HG03439 (cell line): Measurements from ENCODE around the gene CHAC2.
"Not testable (repeated sequence)": the region's sequence is repeated elsewhere in the genome, so short reads cannot be mapped to it uniquely, and the experiment has no call there.

Source experiments
- ATAC-seq: cut with Tn5 transposase; IDR thresholded peaks from one replicate; pipeline ENCODE4 v1.9.1; 2021; ENCODE audit warnings: mild to moderate bottlenecking, moderate library complexity; ENCODE audit not compliant: unreplicated experiment

The CHAC2 gene

GRCh38 chr2:53777134-53777533, 9.5 kb downstream of the CHAC2 start:
- ATAC-seq = no peak

GRCh38 chr2:53778536-53779162, 11.0 kb downstream of the CHAC2 start:
- ATAC-seq = no peak

GRCh38 chr2:53780056-53780455, 12.5 kb downstream of the CHAC2 start:
- no peak for ATAC-seq

GRCh38 chr2:53782676-53783075, 15.1 kb downstream of the CHAC2 start:
- no peak for ATAC-seq

- no peak for ATAC-seq
Observed at GRCh38 chr2:53784436-53784835, 16.8 kb downstream of the CHAC2 start.

GRCh38 chr2:53785366-53785765, 17.8 kb downstream of the CHAC2 start:
- ATAC-seq = no peak

- ATAC-seq = peak; percentile 2
Observed at GRCh38 chr2:53786352-53786704, 18.7 kb downstream of the CHAC2 start.

GRCh38 chr2:53786705-53787613, 19.4 kb downstream of the CHAC2 start, which contains the start of the genes ASB3 and ERLEC1:
ASB3 (minus strand) TSS chr2:53786953; CDS start chr2:53765572, 21,381 bp downstream.
ERLEC1 (plus strand) TSS chr2:53787044; CDS start chr2:53787211, 167 bp downstream.
- peak; percentile 94 for ATAC-seq

GRCh38 chr2:53787614-53788289, 20.1 kb downstream of the CHAC2 start:
- peak; percentile 7 for ATAC-seq

GRCh38 chr2:53793261-53793660, 25.7 kb downstream of the CHAC2 start:
- no peak for ATAC-seq

GRCh38 chr2:53793821-53794220, 26.2 kb downstream of the CHAC2 start:
- ATAC-seq = no peak

GRCh38 chr2:53801547-53801946, 33.9 kb downstream of the CHAC2 start:
- ATAC-seq = no peak

- no peak for ATAC-seq
Observed at GRCh38 chr2:53802617-53803151, 35.1 kb downstream of the CHAC2 start.

- no peak for ATAC-seq
Observed at GRCh38 chr2:53811601-53812000, 44.0 kb downstream of the CHAC2 start.

GRCh38 chr2:53813151-53813550, 45.5 kb downstream of the CHAC2 start:
- no peak for ATAC-seq

GRCh38 chr2:53818854-53819435, 51.3 kb downstream of the CHAC2 start:
- ATAC-seq = no peak

- ATAC-seq = no peak
Observed at GRCh38 chr2:53819634-53820033, 52.0 kb downstream of the CHAC2 start.

- no peak for ATAC-seq
Observed at GRCh38 chr2:53820048-53820447, 52.4 kb downstream of the CHAC2 start.

- ATAC-seq = no peak
Observed at GRCh38 chr2:53820711-53821110, 53.1 kb downstream of the CHAC2 start.

GRCh38 chr2:53821810-53822209, 54.2 kb downstream of the CHAC2 start:
- no peak for ATAC-seq

- ATAC-seq = not testable (repeated sequence)
Observed at GRCh38 chr2:53823639-53824038, 56.0 kb downstream of the CHAC2 start.
